NCI-H524 (cell line): Measurements from ENCODE around the gene MICALL1.

Experiments used
- DNase-seq, 2 experiments: peaks; one replicate each; lab custom pipeline; 2025; lab: John Stamatoyannopoulos, UW

MICALL1 gene

DNA sequence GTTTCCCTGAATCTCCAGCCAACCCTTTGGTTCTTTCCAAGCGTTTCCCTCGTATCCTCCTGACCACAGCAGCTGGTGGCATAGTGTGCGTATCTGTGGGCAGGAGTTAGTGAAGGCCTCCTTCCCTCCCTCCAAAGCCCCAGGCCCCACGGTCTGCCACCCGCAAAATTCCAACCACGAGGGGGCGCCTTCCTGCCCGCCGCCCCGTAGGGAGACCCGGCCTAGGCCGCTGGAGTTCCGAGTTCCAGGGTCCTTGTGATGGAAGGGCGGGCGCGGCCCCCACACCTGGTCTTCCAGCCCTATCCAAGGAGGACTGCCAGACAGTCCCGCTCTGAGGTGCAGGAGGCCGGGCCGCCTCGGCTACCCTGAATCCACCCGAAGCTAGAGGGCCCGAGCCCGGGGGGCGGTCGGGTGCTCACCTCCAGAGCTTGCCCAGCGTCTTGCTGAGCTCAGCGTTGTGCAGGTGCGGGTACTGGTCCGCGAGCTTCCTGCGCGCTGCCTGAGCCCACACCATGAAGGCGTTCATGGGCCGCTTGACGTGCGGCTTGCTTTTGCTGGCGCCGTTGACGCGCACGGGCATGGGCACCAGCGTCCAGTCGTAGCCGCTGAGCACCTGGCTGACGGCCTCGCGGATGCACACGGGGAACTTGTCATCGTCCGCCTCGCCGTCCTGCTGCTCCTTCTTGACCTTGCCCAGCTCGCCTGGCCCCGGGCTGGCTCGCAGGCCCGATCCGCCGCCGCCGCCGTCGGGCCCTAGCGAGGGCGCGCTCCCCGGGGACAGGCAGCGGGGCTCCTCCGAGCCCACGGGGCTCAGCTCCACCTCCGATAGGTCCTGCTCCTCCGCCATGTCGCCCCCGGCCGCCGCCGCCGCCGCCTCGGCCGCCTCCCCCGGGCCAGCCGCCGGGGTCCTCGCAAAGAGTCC is 77.1 kb downstream of the MICALL1 start:
- no peak for DNase-seq

DNA sequence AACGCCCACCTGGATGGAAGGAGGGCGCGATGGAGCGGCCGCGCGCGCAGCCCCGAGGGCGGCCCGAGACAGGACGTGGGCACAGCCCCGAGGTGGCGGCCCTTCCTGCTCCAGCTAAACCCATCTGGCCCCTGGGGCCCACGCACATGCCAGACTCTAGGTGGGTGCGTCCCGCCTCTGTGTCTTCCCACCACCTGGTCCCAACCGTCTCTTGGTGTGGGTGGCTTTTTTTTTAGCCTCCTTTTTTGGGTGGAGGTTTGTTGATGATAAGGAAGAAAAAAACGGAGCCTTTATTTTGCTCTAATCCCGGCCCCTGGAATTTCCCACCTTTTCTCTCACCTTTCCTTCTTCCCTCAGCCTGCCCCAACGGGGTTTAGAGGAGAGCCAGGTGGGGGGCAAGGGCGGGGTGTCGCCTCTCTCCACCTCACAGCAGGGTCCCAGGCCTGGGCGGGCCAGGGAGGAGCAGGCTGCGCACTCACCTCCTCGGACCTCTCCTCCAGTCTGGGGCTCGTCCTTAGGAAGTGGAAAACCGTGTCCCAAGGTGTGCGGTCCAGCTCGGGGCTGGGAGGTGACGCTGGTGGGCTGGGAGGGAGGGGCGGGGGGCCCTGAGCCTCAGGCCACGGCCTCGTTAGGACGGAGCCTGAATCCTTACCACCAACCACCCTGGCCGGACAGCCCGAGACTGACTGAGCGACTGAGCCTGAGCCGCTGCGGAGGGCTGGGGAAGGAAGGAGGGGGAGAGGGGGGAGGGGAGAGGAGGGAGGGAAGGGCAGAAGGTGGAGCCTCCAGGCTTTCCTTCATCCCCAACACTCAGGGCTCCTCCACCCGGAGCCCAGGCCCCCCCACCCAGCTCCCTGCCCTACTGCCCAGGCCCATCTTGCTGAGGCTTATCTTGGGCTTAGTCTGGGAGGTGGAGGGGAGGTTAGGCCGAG is 78.0 kb downstream of the MICALL1 start, which contains the start of gene SOX10:
TSS of gene SOX10 (minus strand) at position 696 of the 932 bp plus-strand sequence. CDS start 771 bp downstream, outside the sequence.
- no peak for DNase-seq

DNA sequence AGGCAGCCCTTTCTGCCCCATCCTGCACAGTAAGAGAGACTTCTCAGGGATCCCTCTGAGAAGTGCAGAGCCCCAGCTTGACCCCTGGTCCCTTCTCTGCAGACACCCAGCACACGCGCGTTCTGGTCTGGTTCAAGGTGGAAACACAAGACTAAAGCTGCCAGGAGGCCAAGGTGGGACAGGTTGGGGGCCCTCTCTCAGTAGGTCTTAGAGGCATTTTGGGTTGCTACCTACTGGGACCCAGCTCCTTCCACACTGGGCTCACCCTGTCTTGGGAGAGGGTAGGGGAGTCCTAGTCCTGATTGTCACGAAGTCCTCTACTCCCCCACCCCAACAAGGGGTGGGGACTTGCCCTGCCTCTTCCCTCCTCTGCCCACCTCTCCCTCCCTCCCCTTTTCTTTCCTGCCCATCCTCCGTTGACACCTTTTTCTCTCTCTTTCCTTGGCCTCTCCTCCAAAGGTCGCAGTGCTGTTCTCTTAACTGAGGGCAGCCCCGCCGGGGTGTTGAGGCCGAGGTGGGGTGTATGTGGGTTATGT is 79.0 kb downstream of the MICALL1 start:
- no peak for DNase-seq

DNA sequence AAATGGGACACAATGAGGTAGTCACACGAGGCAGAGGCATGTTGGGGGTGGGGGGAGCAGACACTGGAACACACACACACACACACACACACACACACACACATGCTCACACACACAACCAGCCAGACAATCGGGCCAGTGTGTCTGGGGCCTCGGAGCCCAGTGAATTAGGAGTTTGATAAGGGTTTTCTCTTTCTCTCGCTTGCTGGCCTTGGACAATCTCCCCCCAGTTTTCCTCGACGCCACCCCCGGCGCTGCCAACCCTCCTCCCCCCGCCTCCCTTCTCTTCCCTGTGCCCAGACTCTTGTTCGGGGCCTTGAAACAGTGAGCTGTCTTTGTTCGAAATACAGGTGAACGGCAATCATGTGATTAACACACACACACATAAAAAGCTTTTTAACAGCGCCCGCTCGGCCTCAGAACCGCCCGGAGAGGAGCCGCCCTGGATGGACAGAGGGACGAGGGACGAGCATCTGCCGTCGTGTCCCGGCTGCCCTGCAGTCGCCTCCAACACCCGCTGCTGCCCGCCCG is 79.7 kb downstream of the MICALL1 start:
- no peak for DNase-seq

DNA sequence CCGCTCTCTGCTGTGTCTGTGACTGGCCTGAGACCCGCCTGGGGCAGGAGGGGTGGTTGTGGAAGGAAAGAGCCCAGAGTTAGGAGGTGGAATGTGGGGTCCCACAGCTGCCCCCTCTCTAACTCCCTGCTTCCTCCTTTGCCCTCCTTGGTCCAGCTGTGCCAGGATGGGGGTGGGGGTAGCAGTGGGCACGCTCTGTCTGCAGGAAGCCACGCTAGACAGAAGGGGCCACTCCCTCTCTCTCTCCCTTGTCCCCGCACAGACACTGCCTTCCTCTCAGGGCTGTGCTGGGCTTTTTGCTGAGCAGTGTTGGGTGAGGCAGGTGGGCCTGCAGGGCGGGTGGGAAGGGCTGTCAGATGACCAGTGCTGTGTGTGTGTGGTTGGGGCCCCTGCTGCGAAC is 80.3 kb downstream of the MICALL1 start:
- no peak for DNase-seq

DNA sequence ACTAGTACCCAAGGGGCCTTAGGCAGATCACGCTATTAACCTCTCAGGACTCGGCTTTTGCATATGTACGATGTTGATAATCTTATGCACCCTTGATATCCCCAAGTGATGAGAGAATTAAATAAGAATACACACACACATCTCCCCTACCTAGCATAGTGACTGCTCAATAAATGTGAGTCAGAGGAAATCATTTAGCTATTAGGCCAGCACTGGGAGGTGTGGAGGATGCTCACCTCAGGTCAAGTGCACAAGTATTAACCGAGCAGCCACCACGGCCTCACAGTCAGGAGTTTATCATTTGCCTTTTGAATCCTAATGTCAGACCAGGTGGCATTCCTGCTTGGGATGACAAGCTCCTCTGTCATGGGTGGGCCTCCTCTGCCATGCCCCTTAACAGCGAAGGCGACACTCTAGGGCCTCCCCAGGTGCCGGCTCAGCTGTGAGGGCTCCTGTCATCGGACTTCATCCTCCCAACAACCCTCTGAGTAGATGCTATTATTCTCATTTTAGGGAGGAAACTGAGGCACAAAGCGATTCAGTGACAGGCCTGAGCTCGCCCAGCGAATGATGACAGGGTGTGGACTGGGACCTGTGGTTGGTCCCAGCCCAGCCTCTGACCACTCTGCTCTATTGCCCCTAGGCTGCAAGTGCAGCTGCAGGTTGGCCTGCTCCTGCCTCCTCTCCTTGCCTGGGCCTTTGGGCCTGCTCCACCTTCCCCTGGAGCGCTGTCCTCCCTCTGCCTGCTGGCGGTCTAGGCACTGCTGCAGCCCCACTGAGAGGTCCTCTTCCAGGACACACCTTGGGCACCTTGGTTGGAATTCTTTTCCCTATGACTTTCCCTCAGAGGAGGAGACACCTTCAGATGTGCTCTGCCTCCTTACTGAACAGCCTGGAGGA is 83.3 kb downstream of the MICALL1 start:
- DNase-seq: no peak

DNA sequence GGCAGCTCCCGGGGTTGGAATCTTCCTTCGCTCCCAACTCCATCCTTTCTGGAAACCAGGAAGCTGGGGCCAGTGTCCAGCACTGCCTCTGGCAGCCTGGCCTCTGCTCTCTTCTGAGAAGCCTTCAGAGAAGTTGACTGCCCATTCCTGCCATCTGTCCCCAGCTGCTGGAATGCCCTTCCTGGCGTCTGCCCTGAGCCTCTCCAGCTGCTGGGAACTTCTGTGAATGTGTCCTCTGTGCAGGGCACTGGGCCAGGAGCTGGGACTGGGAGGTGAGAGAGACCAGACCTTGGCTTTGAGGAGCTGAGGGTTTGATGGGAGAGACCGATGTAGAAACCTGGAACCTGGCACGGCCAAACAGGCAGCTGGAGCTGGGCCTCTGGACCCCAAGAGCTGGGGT is 84.2 kb downstream of the MICALL1 start:
- peak in 1 of 2 experiments; percentile 14 for DNase-seq

DNA sequence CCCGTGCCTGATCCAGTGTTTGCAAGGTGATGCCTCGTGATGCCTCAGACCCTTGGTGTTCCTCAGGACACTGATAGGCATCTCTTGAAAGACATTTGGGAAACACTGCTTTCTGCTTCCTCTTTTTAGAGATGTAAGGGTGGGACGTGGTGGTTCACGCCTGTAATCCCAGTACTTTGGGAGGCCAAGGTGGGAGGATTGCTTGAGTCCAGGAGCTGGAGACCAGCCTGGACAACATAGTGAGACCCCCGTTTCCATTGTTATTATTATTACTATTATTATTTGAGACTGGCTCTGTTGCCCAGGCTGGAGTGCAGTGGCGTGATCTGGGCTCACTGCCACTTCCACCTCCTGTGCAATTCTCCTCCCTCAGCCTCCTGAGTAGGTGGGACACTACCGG is 84.8 kb downstream of the MICALL1 start:
- no peak for DNase-seq

DNA sequence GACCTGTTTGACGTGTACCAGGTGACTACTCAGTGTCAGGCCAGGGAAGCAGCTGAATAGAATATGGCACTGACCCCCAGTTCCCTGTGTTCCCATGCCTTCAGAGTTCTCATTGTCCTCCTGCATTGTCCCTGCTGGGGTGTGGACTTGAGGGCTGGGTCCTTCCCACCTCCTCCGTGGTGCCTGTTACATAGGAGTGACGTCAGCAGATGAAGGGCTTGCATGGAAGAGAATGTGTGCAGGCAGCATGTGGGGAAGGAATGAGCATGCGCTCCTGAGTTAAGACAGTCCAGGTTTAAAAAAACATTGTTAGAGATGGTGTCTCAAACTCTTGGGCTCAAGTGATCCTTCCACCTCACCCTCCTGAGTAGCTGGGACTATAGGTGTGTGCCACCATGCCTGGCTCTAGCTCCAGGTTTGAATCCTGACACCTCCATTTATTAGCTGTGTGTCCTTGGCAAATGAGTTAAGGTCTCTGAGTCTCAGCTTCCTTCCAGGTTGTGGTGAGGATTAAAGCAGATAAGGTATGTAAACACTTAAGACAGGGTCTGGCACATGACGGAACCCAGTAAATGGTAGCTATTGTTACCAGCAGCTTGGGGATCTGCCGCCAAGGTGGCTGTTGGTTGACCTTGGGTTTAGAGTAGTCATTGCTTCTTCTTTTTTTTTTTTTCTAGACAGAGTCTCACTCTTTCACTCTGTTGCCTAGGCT is 85.8 kb downstream of the MICALL1 start:
- no peak for DNase-seq
